Stomach (tissue), 9 donors: ENCODE results near the gene SERPINA4. TPM values are rescaled to one million over a fixed set of nuclear protein-coding genes. Genes with fewer than 3 reads are reported as not detected.

Experiments
- DNase-seq, 2 donors: peaks; one replicate each; pipeline versions ENCODE4 v3.0.0 to v3.0.0-alpha.2; 2013 to 2019
- H3K27ac ChIP-seq, 5 donors: fragments of 200-600 bp in 4 of 5; sonication (generic) in 4 of 5; one replicate each; pipeline ENCODE4 v1.5.1; 2013 to 2019; ENCODE audit warnings: mild to moderate bottlenecking in 1 of 5, moderate library complexity in 1 of 5
- H3K27me3 ChIP-seq, 3 donors: fragments of 200-600 bp; sonication (generic); one replicate each; pipeline ENCODE4 v1.5.1; 2017 to 2019; ENCODE audit warnings: mixed run types in 1 of 3
- H3K36me3 ChIP-seq, 4 donors: fragments of 200-600 bp; sonication (generic); 1 replicate in 3 of 4; 2 replicates in 1 of 4; pipeline ENCODE4 v1.5.1; 2016 to 2019
- H3K4me1 ChIP-seq, 4 donors: fragments of 200-600 bp; sonication (generic); one replicate each; pipeline ENCODE4 v1.5.1; 2016 to 2019
- H3K4me3 ChIP-seq, 4 donors: fragments of 200-600 bp; sonication (generic) in 3 of 4; one replicate each; pipeline ENCODE4 v1.5.1; 2016 to 2019; ENCODE audit warnings: mild to moderate bottlenecking in 1 of 4
- H3K9me3 ChIP-seq, 4 donors: fragments of 200-600 bp; sonication (generic); one replicate each; pipeline ENCODE4 v1.5.1; 2016 to 2019
- CTCF ChIP-seq, 7 experiments: fragments of 450-650 bp in 4 of 7; fragments of 200-600 bp in 3 of 7; sonication (generic) in 3 of 7; IDR thresholded peaks; one replicate each; pipeline ENCODE4 v1.5.1; 2016 to 2019; ENCODE audit warnings: antibody characterized with exemption in 7 of 7, control low read depth in 2 of 7, mild to moderate bottlenecking in 1 of 7
- EP300 ChIP-seq: sonication (generic); formaldehyde crosslinking; IDR thresholded peaks from one replicate; pipeline ENCODE4 v1.6.1; 2017; ENCODE audit warnings: antibody characterized with exemption
- POLR2A ChIP-seq, 4 donors: fragments of 450-650 bp; IDR thresholded peaks; one replicate each; pipeline ENCODE4 v1.6.1; 2016; ENCODE audit warnings: antibody characterized with exemption in 4 of 4, control low read depth in 2 of 4, mild to moderate bottlenecking in 1 of 4, moderate library complexity in 1 of 4
- POLR2AphosphoS5 ChIP-seq, 3 donors: sonication (generic); formaldehyde crosslinking; IDR thresholded peaks; one replicate each; pipeline ENCODE4 v1.6.1; 2016; ENCODE audit warnings: antibody characterized with exemption in 3 of 3
- WGBS, 5 donors: extraction: QIAGEN DNeasy Blood & Tissue Kit in 3 of 5; methylation state at CpG; one replicate each; pipeline versions ENCODE4 v1.1.5 to v1.1.7; 2013 to 2018; 5-methylcytosine and 5-hydroxymethylcytosine counted together
- intact Hi-C: fragments of 100-400 bp; cut with DNase I; formaldehyde crosslinking; loops from one replicate; pipeline ENCODE4 v1.15.1; 2023; ENCODE audit warnings: low total_unique reads
- polyA plus RNA-seq, 3 donors: library from polyadenylated mRNA; stranded (reverse); fragments of 200-250 nt; gene quantifications; one replicate each; pipeline ENCODE4 v1.2.3, GENCODE V29; 2013
- total RNA-seq, 5 donors: library from RNA; depleted of rRNA; stranded (reverse); fragments of >200 nt; gene quantifications; one replicate each; pipeline versions ENCODE4 v1.1.0 to v1.2.3, GENCODE V29; 2014 to 2016
- donor health status: healthy with polysubstance abuse.
- donor health status: Bipolar disorder and iron deficiency.
- donor health status: healthy.

SERPINA4 gene
- total and polyA plus RNA-seq, 8 donors: 4.7 to 27.5 (median 14.2) TPM; not detected in 2

- H3K4me1 ChIP-seq: peaks cover 0 to 4% (median 0%) of the 10 kb centered on the region in 4 donors
- no peaks in the 10 kb centered on the region for H3K9me3 ChIP-seq
- H3K36me3 ChIP-seq: no peaks in the 10 kb centered on the region
- no peak overlapping the region for H3K27ac ChIP-seq
- intact Hi-C loops: no loop called here
- TF ChIP-seq CTCF (IDR thresholded peaks at IDR 0.05): no peak
- WGBS, 5 donors: 24 to 37% (median 30%) methylated on average over 10 to 13 of the region's 13 CpGs
- peak in 1 of 2 donors; percentile 38 for DNase-seq
- no peak overlapping the region for H3K4me3 ChIP-seq
- peaks cover 0 to 31% (median 0%) of the 10 kb centered on the region in 3 donors for H3K27me3 ChIP-seq
Measured at GRCh38 chr14:94540031-94540794, 21.0 kb upstream of the SERPINA4 start.

- 52 to 68% (median 62%) methylated on average over 9 of the region's 9 CpGs for WGBS, 5 donors
- peaks cover 0 to 6% (median 3%) of the 10 kb centered on the region in 4 donors for H3K9me3 ChIP-seq
- H3K36me3 ChIP-seq: no peaks in the 10 kb centered on the region
- no peak for DNase-seq
- peaks cover 0 to 30% (median 0%) of the 10 kb centered on the region in 3 donors for H3K27me3 ChIP-seq
- intact Hi-C loops: no loop called here
- peaks cover 0 to 4% (median 0%) of the 10 kb centered on the region in 4 donors for H3K4me1 ChIP-seq
- no peak for TF ChIP-seq POLR2AphosphoS5 (IDR thresholded peaks at IDR 0.05)
- no peak for TF ChIP-seq CTCF (IDR thresholded peaks at IDR 0.05)
- no peak for TF ChIP-seq POLR2A (IDR thresholded peaks at IDR 0.05)
- TF ChIP-seq EP300: no peak
- no peak overlapping the region for H3K4me3 ChIP-seq
- no peak overlapping the region for H3K27ac ChIP-seq
Measured at GRCh38 chr14:94541234-94541975, 19.8 kb upstream of the SERPINA4 start.

- Histone ChIP-seq H3K4me1 (peaks cover 0 to 4% (median 0%) of the 10 kb centered on the region in 4 donors), H3K27me3 (peaks cover 0 to 30% (median 0%) of the 10 kb centered on the region in 3 donors), H3K4me3 (no peak overlapping the region), H3K27ac (no peak overlapping the region), H3K36me3 (no peaks in the 10 kb centered on the region), H3K9me3 (peaks cover 0 to 13% (median 9%) of the 10 kb centered on the region in 4 donors)
- DNase-seq: no peak
- TF ChIP-seq EP300 (no peak), POLR2AphosphoS5 (IDR thresholded peaks at IDR 0.05) (no peak), CTCF (IDR thresholded peaks at IDR 0.05) (no peak), POLR2A (IDR thresholded peaks at IDR 0.05) (no peak)
- WGBS, 5 donors: 80 to 89% (median 84%) methylated on average over 11 to 12 of the region's 12 CpGs
- intact Hi-C loops: no loop called here
Measured at GRCh38 chr14:94542111-94542810, 19.0 kb upstream of the SERPINA4 start.

- intact Hi-C loops: no loop called here
- peaks cover 0 to 13% (median 9%) of the 10 kb centered on the region in 4 donors for H3K9me3 ChIP-seq
- H3K4me1 ChIP-seq: peaks cover 0 to 4% (median 0%) of the 10 kb centered on the region in 4 donors
- no peaks in the 10 kb centered on the region for H3K36me3 ChIP-seq
- H3K27ac ChIP-seq: no peak overlapping the region
- peaks cover 0 to 24% (median 0%) of the 10 kb centered on the region in 3 donors for H3K27me3 ChIP-seq
- TF ChIP-seq CTCF (IDR thresholded peaks at IDR 0.05) (no peak), POLR2AphosphoS5 (IDR thresholded peaks at IDR 0.05) (no peak), EP300 (no peak), POLR2A (IDR thresholded peaks at IDR 0.05) (no peak)
- 70 to 79% (median 74%) methylated on average over 8 to 9 of the region's 9 CpGs for WGBS, 5 donors
- DNase-seq: no peak
- H3K4me3 ChIP-seq: no peak overlapping the region
Measured at GRCh38 chr14:94542811-94543440, 18.3 kb upstream of the SERPINA4 start.
